Neural progenitor cell (in vitro differentiated cells): ENCODE measurements around the gene GRK3. TPM values are rescaled to one million over a fixed set of nuclear protein-coding genes. Genes with fewer than 3 reads are reported as not detected.

Experiments
- DNase-seq: peaks from one replicate; pipeline ENCODE4 v3.0.0-alpha.2; 2016; ENCODE audit warnings: low spot score
- H2AFZ ChIP-seq: fragments of 200-600 bp; sonication (generic); replicated peaks from 2 replicates; pipeline ENCODE4 v1.6.1; 2016; ENCODE audit warnings: antibody characterized with exemption
- H3F3A ChIP-seq: fragments of 200-600 bp; sonication (generic); 2 replicates; pipeline ENCODE4 v1.6.1; 2016; ENCODE audit warnings: antibody characterized with exemption, low read depth
- H3K27ac ChIP-seq: fragments of 200-600 bp; sonication (generic); 2 replicates; pipeline ENCODE4 v1.5.1; 2016; ENCODE audit warnings: mild to moderate bottlenecking
- H3K27me3 ChIP-seq: fragments of 200-600 bp; sonication (generic); 2 replicates; pipeline ENCODE4 v1.6.1; 2016; ENCODE audit warnings: mild to moderate bottlenecking, moderate library complexity
- H3K36me3 ChIP-seq: fragments of 200-600 bp; sonication (generic); 2 replicates; pipeline ENCODE4 v1.5.1; 2016
- H3K4me1 ChIP-seq: fragments of 200-600 bp; sonication (generic); 2 replicates; pipeline ENCODE4 v1.6.1; 2016; ENCODE audit warnings: mixed run types
- H3K4me2 ChIP-seq: fragments of 200-600 bp; sonication (generic); 2 replicates; pipeline ENCODE4 v1.6.1; 2016
- H3K4me3 ChIP-seq: fragments of 200-600 bp; sonication (generic); 2 replicates; pipeline ENCODE4 v1.5.1; 2016
- H3K79me2 ChIP-seq: fragments of 200-600 bp; sonication (generic); 2 replicates; pipeline ENCODE4 v1.6.1; 2016; ENCODE audit warnings: low read depth
- H3K9ac ChIP-seq: fragments of 200-600 bp; sonication (generic); 2 replicates; pipeline ENCODE4 v1.6.1; 2016
- H3K9me3 ChIP-seq: fragments of 200-600 bp; sonication (generic); 2 replicates; pipeline ENCODE4 v1.5.1; 2016; ENCODE audit warnings: low read depth
- H4K20me1 ChIP-seq: fragments of 200-600 bp; sonication (generic); 2 replicates; pipeline ENCODE4 v1.6.1; 2016; ENCODE audit warnings: low read depth
- H3K27ac Mint-ChIP-seq: 3 replicates; pipeline ENCODE4 v1.8.0; 2021; ENCODE audit warnings: mixed read lengths
- H3K27me3 Mint-ChIP-seq: 2 replicates; pipeline ENCODE4 v1.8.0; 2022; ENCODE audit warnings: low read depth, mild to moderate bottlenecking, inconsistent platforms, moderate library complexity, mixed read lengths; ENCODE audit not compliant: insufficient read depth
- H3K36me3 Mint-ChIP-seq: 3 replicates; pipeline ENCODE4 v1.8.0; 2021; ENCODE audit warnings: mixed read lengths
- H3K4me1 Mint-ChIP-seq: 3 replicates; pipeline ENCODE4 v1.8.0; 2021; ENCODE audit warnings: mixed read lengths
- H3K4me3 Mint-ChIP-seq: 3 replicates; pipeline ENCODE4 v1.8.0; 2021; ENCODE audit warnings: mild to moderate bottlenecking, moderate library complexity, mixed read lengths
- H3K9me3 Mint-ChIP-seq: 3 replicates; pipeline ENCODE4 v1.8.0; 2020; ENCODE audit warnings: mixed read lengths
- CTCF ChIP-seq: fragments of 200-600 bp; sonication (generic); IDR thresholded peaks from 2 replicates; pipeline ENCODE4 v1.5.1; 2017; ENCODE audit warnings: antibody characterized with exemption, mild to moderate bottlenecking
- EZH2 ChIP-seq: fragments of 200-600 bp; sonication (generic); IDR thresholded peaks from 2 replicates; pipeline ENCODE4 v1.6.1; 2017; ENCODE audit warnings: antibody characterized with exemption, mild to moderate bottlenecking, moderate library complexity
- EZH2phosphoT487 ChIP-seq: fragments of 200-600 bp; sonication (generic); IDR thresholded peaks from 2 replicates; pipeline ENCODE4 v1.6.1; 2017; ENCODE audit warnings: antibody characterized with exemption
- total RNA-seq: library from RNA; depleted of rRNA; stranded (reverse); fragments of >200 nt; gene quantifications from 2 replicates; pipeline ENCODE4 v1.2.3, GENCODE V29; 2015; ENCODE audit warnings: low replicate concordance

Gene GRK3
- total RNA-seq, 1 donor from 2014 or later, result 20.8 TPM

GRCh38 chr22:25748140-25748539 is 183.7 kb downstream of the GRK3 start:
- no peak overlapping the region for H3K9ac ChIP-seq
- no peak overlapping the region for H3K27ac ChIP-seq
- Mint-ChIP-seq H3K36me3 (no peaks in the 10 kb centered on the region), H3K9me3 (no peaks in the 10 kb centered on the region), H3K4me3 (no peak overlapping the region), H3K27me3 (peaks cover 18% of the 10 kb centered on the region), H3K4me1 (peaks cover 4% of the 10 kb centered on the region), H3K27ac (no peak overlapping the region)
- DNase-seq, result no peak
- H3F3A ChIP-seq, result no peaks in the 10 kb centered on the region
- H3K4me1 ChIP-seq, result no peaks in the 10 kb centered on the region
- no peaks in the 10 kb centered on the region for H3K27me3 ChIP-seq
- no peak overlapping the region for H3K4me3 ChIP-seq
- no peaks in the 10 kb centered on the region for H4K20me1 ChIP-seq
- no peaks in the 10 kb centered on the region for H3K36me3 ChIP-seq
- no peaks in the 10 kb centered on the region for H3K79me2 ChIP-seq
- H2AFZ ChIP-seq, result no peak overlapping the region
- no peak overlapping the region for H3K4me2 ChIP-seq
- no peaks in the 10 kb centered on the region for H3K9me3 ChIP-seq
- TF ChIP-seq EZH2 (no peak), EZH2phosphoT487 (no peak), CTCF (no peak)

GRCh38 chr22:25748704-25749103 is 184.2 kb downstream of the GRK3 start:
- Histone ChIP-seq H3F3A (no peaks in the 10 kb centered on the region), H3K9ac (no peak overlapping the region), H3K4me1 (no peaks in the 10 kb centered on the region), H3K9me3 (no peaks in the 10 kb centered on the region), H3K36me3 (no peaks in the 10 kb centered on the region), H3K4me3 (no peak overlapping the region), H3K79me2 (no peaks in the 10 kb centered on the region), H3K27me3 (no peaks in the 10 kb centered on the region), H3K4me2 (no peak overlapping the region), H4K20me1 (no peaks in the 10 kb centered on the region), H3K27ac (no peak overlapping the region), H2AFZ (no peak overlapping the region)
- Mint-ChIP-seq H3K27me3 (peaks cover 18% of the 10 kb centered on the region), H3K27ac (no peak overlapping the region), H3K4me1 (peaks cover 4% of the 10 kb centered on the region), H3K36me3 (no peaks in the 10 kb centered on the region), H3K4me3 (no peak overlapping the region), H3K9me3 (no peaks in the 10 kb centered on the region)
- no peak for TF ChIP-seq EZH2
- TF ChIP-seq CTCF, result no peak
- no peak for TF ChIP-seq EZH2phosphoT487
- DNase-seq, result no peak

- Mint-ChIP-seq H3K27ac (no peak overlapping the region), H3K27me3 (peaks cover 15% of the 10 kb centered on the region), H3K4me3 (no peak overlapping the region), H3K4me1 (peaks cover 4% of the 10 kb centered on the region), H3K36me3 (no peaks in the 10 kb centered on the region), H3K9me3 (no peaks in the 10 kb centered on the region)
- no peak overlapping the region for H3K4me3 ChIP-seq
- no peak for DNase-seq
- no peaks in the 10 kb centered on the region for H3F3A ChIP-seq
- H3K9me3 ChIP-seq, result no peaks in the 10 kb centered on the region
- H3K4me2 ChIP-seq, result no peak overlapping the region
- TF ChIP-seq EZH2 (no peak), CTCF (no peak), EZH2phosphoT487 (no peak)
- no peak overlapping the region for H3K9ac ChIP-seq
- H4K20me1 ChIP-seq, result no peaks in the 10 kb centered on the region
- no peak overlapping the region for H3K27ac ChIP-seq
- no peaks in the 10 kb centered on the region for H3K79me2 ChIP-seq
- no peaks in the 10 kb centered on the region for H3K4me1 ChIP-seq
- H2AFZ ChIP-seq, result no peak overlapping the region
- H3K36me3 ChIP-seq, result no peaks in the 10 kb centered on the region
- H3K27me3 ChIP-seq, result no peaks in the 10 kb centered on the region
Measured at GRCh38 chr22:25749420-25750169, 185.1 kb downstream of the GRK3 start.
